OCI-LY7 (cell line): ENCODE measurements around the gene PRPF8.

Experiments
- EZH2phosphoT487 ChIP-seq: fragments of 200-600 bp; sonication (generic); IDR thresholded peaks from 2 replicates; pipeline ENCODE4 v1.6.1; 2018; ENCODE audit warnings: low read depth, borderline replicate concordance, mild to moderate bottlenecking, mixed run types, antibody characterized with exemption, low read length, moderate library complexity, mixed read lengths
- TF ChIP-seq, protein P1 (sequence below): fragments of 200-600 bp; sonication (generic); conservative IDR thresholded peaks from 2 replicates; pipeline ENCODE4 v1.5.1; 2014; ENCODE audit warnings: mild to moderate bottlenecking, antibody characterized with exemption, low read length, moderate library complexity, mixed read lengths

- TF ChIP-seq, protein P1, sequence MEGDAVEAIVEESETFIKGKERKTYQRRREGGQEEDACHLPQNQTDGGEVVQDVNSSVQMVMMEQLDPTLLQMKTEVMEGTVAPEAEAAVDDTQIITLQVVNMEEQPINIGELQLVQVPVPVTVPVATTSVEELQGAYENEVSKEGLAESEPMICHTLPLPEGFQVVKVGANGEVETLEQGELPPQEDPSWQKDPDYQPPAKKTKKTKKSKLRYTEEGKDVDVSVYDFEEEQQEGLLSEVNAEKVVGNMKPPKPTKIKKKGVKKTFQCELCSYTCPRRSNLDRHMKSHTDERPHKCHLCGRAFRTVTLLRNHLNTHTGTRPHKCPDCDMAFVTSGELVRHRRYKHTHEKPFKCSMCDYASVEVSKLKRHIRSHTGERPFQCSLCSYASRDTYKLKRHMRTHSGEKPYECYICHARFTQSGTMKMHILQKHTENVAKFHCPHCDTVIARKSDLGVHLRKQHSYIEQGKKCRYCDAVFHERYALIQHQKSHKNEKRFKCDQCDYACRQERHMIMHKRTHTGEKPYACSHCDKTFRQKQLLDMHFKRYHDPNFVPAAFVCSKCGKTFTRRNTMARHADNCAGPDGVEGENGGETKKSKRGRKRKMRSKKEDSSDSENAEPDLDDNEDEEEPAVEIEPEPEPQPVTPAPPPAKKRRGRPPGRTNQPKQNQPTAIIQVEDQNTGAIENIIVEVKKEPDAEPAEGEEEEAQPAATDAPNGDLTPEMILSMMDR = no peak
- no peak for TF ChIP-seq EZH2phosphoT487
Observed at GRCh38 chr17:1616101-1616500, 68.6 kb downstream of the PRPF8 start.
